Stromal cell of bone marrow (primary cell): ENCODE measurements around the gene CDK13.
A peak's percentile ranks its signal among the peaks of the same experiment; 100 is the strongest.
"Not testable (repeated sequence)": the region's sequence is repeated elsewhere in the genome, so short reads cannot be mapped to it uniquely, and the experiment has no call there.

ENCODE experiments used
- DNase-seq: peaks from one replicate; pipeline ENCODE4 v3.0.0-alpha.2; 2012; ENCODE audit warnings: low read depth

Gene CDK13

GRCh38 chr7:39949971-39950472, at the start of gene CDK13:
Gene CDK13 (plus strand): TSS chr7:39950256. CDS start chr7:39950642, 386 bp downstream.
- peak; percentile 38 for DNase-seq

GRCh38 chr7:39904077-39904486, 46.0 kb upstream of the CDK13 start:
- no peak for DNase-seq

- DNase-seq = no peak
Measured at GRCh38 chr7:39908141-39908540, 41.9 kb upstream of the CDK13 start.

- no peak for DNase-seq
Measured at GRCh38 chr7:39908973-39909372, 41.1 kb upstream of the CDK13 start.

- no peak for DNase-seq
Measured at GRCh38 chr7:39909526-39909925, 40.5 kb upstream of the CDK13 start.

- no peak for DNase-seq
Measured at GRCh38 chr7:39910108-39910869, 39.8 kb upstream of the CDK13 start.

- no peak for DNase-seq
Measured at GRCh38 chr7:39911167-39911566, 38.9 kb upstream of the CDK13 start.

- not testable (repeated sequence) for DNase-seq
Measured at GRCh38 chr7:39915847-39916246, 34.2 kb upstream of the CDK13 start.

- no peak for DNase-seq
Measured at GRCh38 chr7:39919646-39920045, 30.4 kb upstream of the CDK13 start.

- no peak for DNase-seq
Measured at GRCh38 chr7:39921506-39922175, 28.4 kb upstream of the CDK13 start.

GRCh38 chr7:39922580-39922979, 27.5 kb upstream of the CDK13 start:
- DNase-seq = no peak

GRCh38 chr7:39923091-39923490, 27.0 kb upstream of the CDK13 start:
- no peak for DNase-seq

GRCh38 chr7:39924122-39924521, 25.9 kb upstream of the CDK13 start:
- DNase-seq = no peak

- no peak for DNase-seq
Measured at GRCh38 chr7:39926111-39926510, 23.9 kb upstream of the CDK13 start.

- DNase-seq = no peak
Measured at GRCh38 chr7:39927018-39927417, 23.0 kb upstream of the CDK13 start.

- no peak for DNase-seq
Measured at GRCh38 chr7:39934132-39934531, 15.9 kb upstream of the CDK13 start.

GRCh38 chr7:39936761-39937160, 13.3 kb upstream of the CDK13 start:
- no peak for DNase-seq

- DNase-seq = no peak
Measured at GRCh38 chr7:39937366-39938153, 12.5 kb upstream of the CDK13 start.

GRCh38 chr7:39942883-39943282, 7.2 kb upstream of the CDK13 start:
- DNase-seq = no peak

GRCh38 chr7:39946693-39947092, 3.4 kb upstream of the CDK13 start:
- DNase-seq = no peak

GRCh38 chr7:39948375-39948955, 1.6 kb upstream of the CDK13 start:
- DNase-seq = no peak
